NOMO-1 treated with DMSO at 0.1 percent for 48 hours (cell line): Measurements from ENCODE around the gene C5orf15.
"Not testable (repeated sequence)": the region's sequence is repeated elsewhere in the genome, so short reads cannot be mapped to it uniquely, and the experiment has no call there.

Experiments used
- DNase-seq: peaks from one replicate; lab custom pipeline; 2025; ENCODE audit not compliant: unreplicated experiment; lab: John Stamatoyannopoulos, UW

Gene C5orf15

GRCh38 chr5:133994297-133994989 is 26.0 kb upstream of the C5orf15 start:
- no peak for DNase-seq

GRCh38 chr5:133993185-133993936 is 24.9 kb upstream of the C5orf15 start:
- DNase-seq, result no peak

GRCh38 chr5:133992429-133993155 is 24.2 kb upstream of the C5orf15 start:
- no peak for DNase-seq

- no peak for DNase-seq
Measured at GRCh38 chr5:133991171-133991910, 22.9 kb upstream of the C5orf15 start.

GRCh38 chr5:133990396-133990795 is 22.0 kb upstream of the C5orf15 start:
- no peak for DNase-seq

GRCh38 chr5:133985540-133986180 is 17.2 kb upstream of the C5orf15 start:
- no peak for DNase-seq

- DNase-seq, result no peak
Measured at GRCh38 chr5:133983674-133984073, 15.2 kb upstream of the C5orf15 start.

GRCh38 chr5:133981714-133982113 is 13.3 kb upstream of the C5orf15 start:
- DNase-seq, result no peak

GRCh38 chr5:133980652-133981051 is 12.2 kb upstream of the C5orf15 start:
- no peak for DNase-seq

- DNase-seq, result no peak
Measured at GRCh38 chr5:133978943-133979342, 10.5 kb upstream of the C5orf15 start.

- no peak for DNase-seq
Measured at GRCh38 chr5:133977858-133978257, 9.4 kb upstream of the C5orf15 start.

- no peak for DNase-seq
Measured at GRCh38 chr5:133977161-133977787, 8.8 kb upstream of the C5orf15 start.

- DNase-seq, result not testable (repeated sequence)
Measured at GRCh38 chr5:133975546-133975945, 7.1 kb upstream of the C5orf15 start.

- no peak for DNase-seq
Measured at GRCh38 chr5:133974142-133974541, 5.7 kb upstream of the C5orf15 start.

- DNase-seq, result no peak
Measured at GRCh38 chr5:133970325-133970909, 2.0 kb upstream of the C5orf15 start.

GRCh38 chr5:133969654-133970324 is 1.4 kb upstream of the C5orf15 start:
- DNase-seq, result no peak

GRCh38 chr5:133967698-133968203 is 674 bp downstream of the C5orf15 start:
- no peak for DNase-seq

- DNase-seq, result no peak
Measured at GRCh38 chr5:133967124-133967523, 1.3 kb downstream of the C5orf15 start.

- no peak for DNase-seq
Measured at GRCh38 chr5:133966090-133966489, 2.3 kb downstream of the C5orf15 start.
